Kidney (tissue), 14 donors: Measurements from ENCODE around the gene OR2V2. TPM values are rescaled to one million over a fixed set of nuclear protein-coding genes. Genes with fewer than 3 reads are reported as not detected.
"Not testable (repeated sequence)": the region's sequence is repeated elsewhere in the genome, so short reads cannot be mapped to it uniquely, and the experiment has no call there.

Source experiments
- DNase-seq, 5 donors: peaks; one replicate each; pipeline ENCODE4 v3.0.0-alpha.2; 2013 to 2020
- FAIRE-seq: peaks from 2 replicates; lab custom pipeline; 2012; peaks lifted over from hg19 to GRCh38; lab: Jason Lieb, UNC
- H3K27ac ChIP-seq, 2 donors: one replicate each; pipeline ENCODE4 v1.7.0; 2013; ENCODE audit warnings: low read depth in 2 of 2, low read length in 2 of 2, inconsistent platforms in 1 of 2
- H3K27me3 ChIP-seq: one replicate; pipeline ENCODE4 v1.7.1; 2013; ENCODE audit warnings: low read length, inconsistent platforms; ENCODE audit not compliant: control insufficient read depth, insufficient read depth
- H3K36me3 ChIP-seq, 3 donors: one replicate each; pipeline versions ENCODE4 v1.7.0 to v1.7.1; 2013; ENCODE audit warnings: low read length in 3 of 3, control low read depth in 1 of 3, inconsistent platforms in 1 of 3; ENCODE audit not compliant: insufficient read depth in 3 of 3, control insufficient read depth in 2 of 3
- H3K4me1 ChIP-seq, 3 donors: one replicate each; pipeline versions ENCODE4 v1.7.0 to v1.7.1; 2013; ENCODE audit warnings: low read length in 3 of 3, inconsistent platforms in 1 of 3, low read depth in 1 of 3; ENCODE audit not compliant: control insufficient read depth in 2 of 3, insufficient read depth in 2 of 3
- H3K4me3 ChIP-seq, 3 donors: one replicate each; pipeline versions ENCODE4 v1.7.0 to v1.8.1; 2013; ENCODE audit warnings: low read length in 3 of 3, control low read depth in 1 of 3, inconsistent platforms in 1 of 3
- H3K9ac ChIP-seq, 3 donors: one replicate each; pipeline versions ENCODE4 v1.7.0 to v1.7.1; 2013; ENCODE audit warnings: low read length in 3 of 3, control low read depth in 1 of 3, inconsistent platforms in 1 of 3
- H3K9me3 ChIP-seq, 3 donors: one replicate each; pipeline versions ENCODE4 v1.7.0 to v1.7.1; 2013; ENCODE audit warnings: low read length in 3 of 3, control low read depth in 1 of 3, inconsistent platforms in 1 of 3; ENCODE audit not compliant: control insufficient read depth in 2 of 3, insufficient read depth in 1 of 3
- CTCF ChIP-seq: IDR thresholded peaks from 3 replicates; pipeline ENCODE4 v1.5.1; 2012; ENCODE audit warnings: mild to moderate bottlenecking, moderate library complexity, borderline replicate concordance; ENCODE audit not compliant: insufficient read depth; ENCODE audit errors: extremely low read depth
- intact Hi-C: fragments of 100-400 bp; cut with DNase I; formaldehyde crosslinking; loops from one replicate; pipeline ENCODE4 v1.11.1; 2022
- polyA plus RNA-seq: library from polyadenylated mRNA; stranded (reverse); fragments of 350-450 nt; fragmentation: Illumina TruSeq; extraction: RNeasy Lipid Tissue Mini Kit (QIAGEN cat#74804); gene quantifications from one replicate; pipeline ENCODE4 v1.2.3, GENCODE V29; 2014; ENCODE audit warnings: low read depth, low replicate concordance; ENCODE audit not compliant: insufficient read depth
- total RNA-seq: library from RNA; stranded (reverse); fragmentation: NEBNext Ultra II Directional; extraction: Animal tissue kit (Norgen Biotek cat#: 25700); gene quantifications from one replicate; pipeline ENCODE4 v1.2.1, GENCODE V29; 2021
- donor health status: control.
- donor health status: control.
- donor health status: control.
- donor health status: control.
- donor health status: control.
- donor health status: DM: yes; HTN: yes; CAD: no.
- donor health status: Normal renal cell carcinoma (clear cell type).

OR2V2 gene
- total and polyA plus RNA-seq, 2 donors from 2014 or later, result not detected

DNA sequence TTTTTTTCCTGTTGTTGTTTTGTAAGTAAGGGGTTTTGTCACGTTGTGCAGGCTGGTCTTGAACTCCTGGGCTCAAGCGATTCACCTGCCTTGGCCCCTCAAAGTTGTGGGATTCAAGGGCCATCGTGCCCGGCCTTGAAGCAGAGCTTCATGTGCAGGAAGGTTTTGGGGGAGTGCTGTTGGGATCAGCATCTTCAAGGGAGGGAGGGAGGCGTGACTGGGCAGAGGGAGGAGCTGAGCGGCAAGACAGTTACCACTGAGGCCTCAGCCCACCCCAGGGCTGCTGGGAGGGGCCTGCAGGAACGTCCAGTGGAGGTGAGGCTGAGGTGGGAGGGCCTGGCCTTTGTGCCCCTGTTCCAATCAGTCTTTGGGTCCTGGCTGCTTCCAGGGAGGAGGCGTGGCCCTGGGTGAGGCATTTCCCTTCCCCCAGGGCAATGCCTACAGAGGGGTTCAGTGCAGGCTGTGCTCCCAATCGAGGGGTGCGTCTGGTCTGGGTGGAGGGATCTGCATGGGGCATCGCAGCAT lies 37.8 kb upstream of the OR2V2 start:
- Histone ChIP-seq H3K4me1 (no peaks in the 10 kb centered on the region), H3K36me3 (no peaks in the 10 kb centered on the region), H3K4me3 (no peak overlapping the region), H3K9me3 (no peaks in the 10 kb centered on the region), H3K27me3 (peaks cover 11% of the 10 kb centered on the region), H3K27ac (no peak overlapping the region), H3K9ac (no peak overlapping the region)
- FAIRE-seq (no peak), DNase-seq (no peak)
- intact Hi-C loops, result no loop called here
- no peak for TF ChIP-seq CTCF

- no peak for TF ChIP-seq CTCF
- FAIRE-seq (no peak), DNase-seq (no peak)
- no peaks in the 10 kb centered on the region for H3K36me3 ChIP-seq
- H3K9me3 ChIP-seq, result no peaks in the 10 kb centered on the region
- H3K9ac ChIP-seq, result no peak overlapping the region
- intact Hi-C loops, result no loop called here
- no peak overlapping the region for H3K27ac ChIP-seq
- no peaks in the 10 kb centered on the region for H3K4me1 ChIP-seq
- H3K27me3 ChIP-seq, result peaks cover 20% of the 10 kb centered on the region
- no peak overlapping the region for H3K4me3 ChIP-seq
Measured at GRCh38 chr5:181111010-181111409, 36.4 kb upstream of the OR2V2 start.

GRCh38 chr5:181112476-181112875 lies 34.9 kb upstream of the OR2V2 start:
- no peaks in the 10 kb centered on the region for H3K36me3 ChIP-seq
- H3K4me3 ChIP-seq, result no peak overlapping the region
- no peak for DNase-seq
- no peaks in the 10 kb centered on the region for H3K9me3 ChIP-seq
- no peak for FAIRE-seq
- TF ChIP-seq CTCF, result no peak
- H3K4me1 ChIP-seq, result no peaks in the 10 kb centered on the region
- intact Hi-C loops, result no loop called here
- no peak overlapping the region for H3K27ac ChIP-seq
- peaks cover 27% of the 10 kb centered on the region for H3K27me3 ChIP-seq
- H3K9ac ChIP-seq, result no peak overlapping the region

DNA sequence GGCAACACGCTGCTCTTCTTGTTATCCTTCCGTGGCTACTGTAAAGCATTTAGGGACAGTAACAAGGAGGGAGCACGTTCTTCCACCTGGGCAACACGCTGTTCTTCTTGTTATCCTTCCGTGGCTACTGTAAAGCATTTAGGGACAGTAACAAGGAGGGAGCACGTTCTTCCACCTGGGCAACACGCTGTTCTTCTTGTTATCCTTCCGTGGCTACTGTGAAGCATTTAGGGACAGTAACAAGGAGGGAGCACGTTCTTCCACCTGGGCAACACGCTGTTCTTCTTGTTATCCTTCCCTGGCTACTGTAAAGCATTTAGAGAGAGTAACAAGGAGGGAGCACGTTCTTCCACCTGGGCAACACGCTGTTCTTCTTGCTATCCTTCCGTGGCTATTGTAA lies 33.8 kb upstream of the OR2V2 start:
- H3K4me3 ChIP-seq, H3K36me3 ChIP-seq, intact Hi-C loops, FAIRE-seq, H3K4me1 ChIP-seq, H3K9me3 ChIP-seq, H3K27ac ChIP-seq, H3K9ac ChIP-seq, DNase-seq: not testable (repeated sequence)
- H3K27me3 ChIP-seq, result peaks cover 28% of the 10 kb centered on the region
